ENCODE results near the gene SLC49A3. TPM values are rescaled to one million over a fixed set of nuclear protein-coding genes. Genes with fewer than 3 reads are reported as not detected.

The SLC49A3 gene
- total and polyA plus RNA-seq, 2 experiments from 2014 or later = 1.3 to 3.7 TPM

DNA sequence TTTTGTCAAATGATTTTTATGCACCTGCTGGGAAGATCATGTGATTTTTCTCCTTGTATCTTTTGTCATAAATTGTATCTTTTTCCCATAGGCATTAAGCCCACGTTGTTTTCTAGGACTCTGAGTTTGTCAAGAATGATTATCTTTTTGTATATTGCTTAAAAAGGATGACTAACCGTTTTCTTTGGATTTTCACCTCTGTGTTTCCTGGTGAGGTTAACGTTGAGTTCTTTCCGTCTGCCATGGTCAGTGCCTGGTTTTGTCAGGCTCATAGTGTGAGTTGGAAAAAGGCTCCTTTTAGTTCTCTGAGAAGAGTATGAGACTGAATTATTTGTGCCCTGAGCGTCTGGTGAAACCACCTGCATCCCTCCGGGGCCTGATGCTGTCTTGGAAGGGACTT is 38.6 kb upstream of the SLC49A3 start (continued):
- TF ChIP-seq, protein P1, sequence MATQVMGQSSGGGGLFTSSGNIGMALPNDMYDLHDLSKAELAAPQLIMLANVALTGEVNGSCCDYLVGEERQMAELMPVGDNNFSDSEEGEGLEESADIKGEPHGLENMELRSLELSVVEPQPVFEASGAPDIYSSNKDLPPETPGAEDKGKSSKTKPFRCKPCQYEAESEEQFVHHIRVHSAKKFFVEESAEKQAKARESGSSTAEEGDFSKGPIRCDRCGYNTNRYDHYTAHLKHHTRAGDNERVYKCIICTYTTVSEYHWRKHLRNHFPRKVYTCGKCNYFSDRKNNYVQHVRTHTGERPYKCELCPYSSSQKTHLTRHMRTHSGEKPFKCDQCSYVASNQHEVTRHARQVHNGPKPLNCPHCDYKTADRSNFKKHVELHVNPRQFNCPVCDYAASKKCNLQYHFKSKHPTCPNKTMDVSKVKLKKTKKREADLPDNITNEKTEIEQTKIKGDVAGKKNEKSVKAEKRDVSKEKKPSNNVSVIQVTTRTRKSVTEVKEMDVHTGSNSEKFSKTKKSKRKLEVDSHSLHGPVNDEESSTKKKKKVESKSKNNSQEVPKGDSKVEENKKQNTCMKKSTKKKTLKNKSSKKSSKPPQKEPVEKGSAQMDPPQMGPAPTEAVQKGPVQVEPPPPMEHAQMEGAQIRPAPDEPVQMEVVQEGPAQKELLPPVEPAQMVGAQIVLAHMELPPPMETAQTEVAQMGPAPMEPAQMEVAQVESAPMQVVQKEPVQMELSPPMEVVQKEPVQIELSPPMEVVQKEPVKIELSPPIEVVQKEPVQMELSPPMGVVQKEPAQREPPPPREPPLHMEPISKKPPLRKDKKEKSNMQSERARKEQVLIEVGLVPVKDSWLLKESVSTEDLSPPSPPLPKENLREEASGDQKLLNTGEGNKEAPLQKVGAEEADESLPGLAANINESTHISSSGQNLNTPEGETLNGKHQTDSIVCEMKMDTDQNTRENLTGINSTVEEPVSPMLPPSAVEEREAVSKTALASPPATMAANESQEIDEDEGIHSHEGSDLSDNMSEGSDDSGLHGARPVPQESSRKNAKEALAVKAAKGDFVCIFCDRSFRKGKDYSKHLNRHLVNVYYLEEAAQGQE (IDR thresholded peaks at IDR 0.05; ENCODE audit: unreplicated experiment) = no peak
- TF ChIP-seq CREB1 (CRISPR knock-in tag; IDR thresholded peaks at IDR 0.05; ENCODE audit: low read depth) = no peak
- TF ChIP-seq, protein P2, sequence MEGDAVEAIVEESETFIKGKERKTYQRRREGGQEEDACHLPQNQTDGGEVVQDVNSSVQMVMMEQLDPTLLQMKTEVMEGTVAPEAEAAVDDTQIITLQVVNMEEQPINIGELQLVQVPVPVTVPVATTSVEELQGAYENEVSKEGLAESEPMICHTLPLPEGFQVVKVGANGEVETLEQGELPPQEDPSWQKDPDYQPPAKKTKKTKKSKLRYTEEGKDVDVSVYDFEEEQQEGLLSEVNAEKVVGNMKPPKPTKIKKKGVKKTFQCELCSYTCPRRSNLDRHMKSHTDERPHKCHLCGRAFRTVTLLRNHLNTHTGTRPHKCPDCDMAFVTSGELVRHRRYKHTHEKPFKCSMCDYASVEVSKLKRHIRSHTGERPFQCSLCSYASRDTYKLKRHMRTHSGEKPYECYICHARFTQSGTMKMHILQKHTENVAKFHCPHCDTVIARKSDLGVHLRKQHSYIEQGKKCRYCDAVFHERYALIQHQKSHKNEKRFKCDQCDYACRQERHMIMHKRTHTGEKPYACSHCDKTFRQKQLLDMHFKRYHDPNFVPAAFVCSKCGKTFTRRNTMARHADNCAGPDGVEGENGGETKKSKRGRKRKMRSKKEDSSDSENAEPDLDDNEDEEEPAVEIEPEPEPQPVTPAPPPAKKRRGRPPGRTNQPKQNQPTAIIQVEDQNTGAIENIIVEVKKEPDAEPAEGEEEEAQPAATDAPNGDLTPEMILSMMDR (conservative IDR thresholded peaks at IDR 0.05; ENCODE audit: low read depth in 2 of 2) = no peak
- TF ChIP-seq EZH2phosphoT487 (IDR thresholded peaks at IDR 0.05; ENCODE audit: unreplicated experiment) = no peak
- TF ChIP-seq NANOG (IDR thresholded peaks at IDR 0.05; ENCODE audit: borderline replicate concordance) = no peak
- no peak for TF ChIP-seq JUNB (IDR thresholded peaks at IDR 0.05; ENCODE audit: unreplicated experiment)

DNA sequence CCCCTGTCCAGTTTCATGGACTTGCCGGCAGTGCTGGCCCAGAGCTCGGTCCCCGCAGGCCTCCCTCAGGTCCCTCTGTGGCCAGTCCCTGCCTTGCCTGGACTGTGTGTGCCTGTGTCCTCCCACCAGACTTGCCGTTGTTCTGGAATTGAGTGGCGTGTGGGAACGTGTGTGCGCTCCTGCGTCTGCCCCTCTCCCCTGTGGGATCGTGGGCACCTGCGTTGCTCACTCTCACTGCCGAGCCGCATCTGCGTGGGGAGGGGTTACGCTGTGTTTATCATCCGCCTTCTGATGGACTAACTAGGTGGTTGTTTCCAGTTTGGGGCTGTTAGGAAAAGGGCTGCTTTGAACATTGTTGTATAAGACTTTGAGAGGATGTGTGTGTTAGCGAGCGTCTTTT is 37.9 kb upstream of the SLC49A3 start:
- H3K36me3 Mint-ChIP-seq (ENCODE audit: low read depth) = peaks cover 29% of the 10 kb centered on the region
- Histone ChIP-seq H3K4me1 (ENCODE audit: insufficient read depth) (no peaks in the 10 kb centered on the region), H3F3A (replicated peaks; ENCODE audit: low read depth) (peaks cover 6% of the 10 kb centered on the region; the same call in 1 of the 2 replicates), H3K27me3 (ENCODE audit: insufficient read depth) (no peaks in the 10 kb centered on the region), H3K79me2 (replicated peaks; ENCODE audit: insufficient read depth) (peaks cover 66% of the 10 kb centered on the region), H3K27ac (ENCODE audit: low read depth) (no peak overlapping the region), H3K36me3 (ENCODE audit: insufficient read depth) (no peaks in the 10 kb centered on the region), H2AFZ (no peak overlapping the region), H3K4me2 (no peak overlapping the region), H3K9me2 (ENCODE audit: insufficient read depth) (no peaks in the 10 kb centered on the region), H4K20me1 (replicated peaks; ENCODE audit: insufficient read depth) (peaks cover 16% of the 10 kb centered on the region), H3K4me3 (no peak overlapping the region)
- peaks cover 14% of the 10 kb centered on the region for H3K27me3 Mint-ChIP-seq (ENCODE audit: insufficient read depth, low read depth, poor library complexity)
- no peaks in the 10 kb centered on the region for H3K9me3 Mint-ChIP-seq
- DNase-seq (ENCODE audit: low spot score) (no peak), ATAC-seq (no peak)
- H3K4me3 Mint-ChIP-seq = no peak overlapping the region
- peaks cover 2% of the 10 kb centered on the region; the same call in 1 of the 3 replicates for H3K4me1 Mint-ChIP-seq
- H3K27ac Mint-ChIP-seq = peak overlapping the region; percentile 17; the same call in 1 of the 2 replicates
- TF ChIP-seq POLR2AphosphoS5 (IDR thresholded peaks at IDR 0.05; ENCODE audit: low read depth) (no peak), CREB1 (CRISPR knock-in tag; IDR thresholded peaks at IDR 0.05; ENCODE audit: low read depth) (no peak), EZH2phosphoT487 (IDR thresholded peaks at IDR 0.05; ENCODE audit: unreplicated experiment) (no peak), JUNB (IDR thresholded peaks at IDR 0.05; ENCODE audit: unreplicated experiment) (no peak)
- TF ChIP-seq, protein P2 (conservative IDR thresholded peaks at IDR 0.05; ENCODE audit: low read depth in 2 of 2) = no peak
- TF ChIP-seq, protein P3, sequence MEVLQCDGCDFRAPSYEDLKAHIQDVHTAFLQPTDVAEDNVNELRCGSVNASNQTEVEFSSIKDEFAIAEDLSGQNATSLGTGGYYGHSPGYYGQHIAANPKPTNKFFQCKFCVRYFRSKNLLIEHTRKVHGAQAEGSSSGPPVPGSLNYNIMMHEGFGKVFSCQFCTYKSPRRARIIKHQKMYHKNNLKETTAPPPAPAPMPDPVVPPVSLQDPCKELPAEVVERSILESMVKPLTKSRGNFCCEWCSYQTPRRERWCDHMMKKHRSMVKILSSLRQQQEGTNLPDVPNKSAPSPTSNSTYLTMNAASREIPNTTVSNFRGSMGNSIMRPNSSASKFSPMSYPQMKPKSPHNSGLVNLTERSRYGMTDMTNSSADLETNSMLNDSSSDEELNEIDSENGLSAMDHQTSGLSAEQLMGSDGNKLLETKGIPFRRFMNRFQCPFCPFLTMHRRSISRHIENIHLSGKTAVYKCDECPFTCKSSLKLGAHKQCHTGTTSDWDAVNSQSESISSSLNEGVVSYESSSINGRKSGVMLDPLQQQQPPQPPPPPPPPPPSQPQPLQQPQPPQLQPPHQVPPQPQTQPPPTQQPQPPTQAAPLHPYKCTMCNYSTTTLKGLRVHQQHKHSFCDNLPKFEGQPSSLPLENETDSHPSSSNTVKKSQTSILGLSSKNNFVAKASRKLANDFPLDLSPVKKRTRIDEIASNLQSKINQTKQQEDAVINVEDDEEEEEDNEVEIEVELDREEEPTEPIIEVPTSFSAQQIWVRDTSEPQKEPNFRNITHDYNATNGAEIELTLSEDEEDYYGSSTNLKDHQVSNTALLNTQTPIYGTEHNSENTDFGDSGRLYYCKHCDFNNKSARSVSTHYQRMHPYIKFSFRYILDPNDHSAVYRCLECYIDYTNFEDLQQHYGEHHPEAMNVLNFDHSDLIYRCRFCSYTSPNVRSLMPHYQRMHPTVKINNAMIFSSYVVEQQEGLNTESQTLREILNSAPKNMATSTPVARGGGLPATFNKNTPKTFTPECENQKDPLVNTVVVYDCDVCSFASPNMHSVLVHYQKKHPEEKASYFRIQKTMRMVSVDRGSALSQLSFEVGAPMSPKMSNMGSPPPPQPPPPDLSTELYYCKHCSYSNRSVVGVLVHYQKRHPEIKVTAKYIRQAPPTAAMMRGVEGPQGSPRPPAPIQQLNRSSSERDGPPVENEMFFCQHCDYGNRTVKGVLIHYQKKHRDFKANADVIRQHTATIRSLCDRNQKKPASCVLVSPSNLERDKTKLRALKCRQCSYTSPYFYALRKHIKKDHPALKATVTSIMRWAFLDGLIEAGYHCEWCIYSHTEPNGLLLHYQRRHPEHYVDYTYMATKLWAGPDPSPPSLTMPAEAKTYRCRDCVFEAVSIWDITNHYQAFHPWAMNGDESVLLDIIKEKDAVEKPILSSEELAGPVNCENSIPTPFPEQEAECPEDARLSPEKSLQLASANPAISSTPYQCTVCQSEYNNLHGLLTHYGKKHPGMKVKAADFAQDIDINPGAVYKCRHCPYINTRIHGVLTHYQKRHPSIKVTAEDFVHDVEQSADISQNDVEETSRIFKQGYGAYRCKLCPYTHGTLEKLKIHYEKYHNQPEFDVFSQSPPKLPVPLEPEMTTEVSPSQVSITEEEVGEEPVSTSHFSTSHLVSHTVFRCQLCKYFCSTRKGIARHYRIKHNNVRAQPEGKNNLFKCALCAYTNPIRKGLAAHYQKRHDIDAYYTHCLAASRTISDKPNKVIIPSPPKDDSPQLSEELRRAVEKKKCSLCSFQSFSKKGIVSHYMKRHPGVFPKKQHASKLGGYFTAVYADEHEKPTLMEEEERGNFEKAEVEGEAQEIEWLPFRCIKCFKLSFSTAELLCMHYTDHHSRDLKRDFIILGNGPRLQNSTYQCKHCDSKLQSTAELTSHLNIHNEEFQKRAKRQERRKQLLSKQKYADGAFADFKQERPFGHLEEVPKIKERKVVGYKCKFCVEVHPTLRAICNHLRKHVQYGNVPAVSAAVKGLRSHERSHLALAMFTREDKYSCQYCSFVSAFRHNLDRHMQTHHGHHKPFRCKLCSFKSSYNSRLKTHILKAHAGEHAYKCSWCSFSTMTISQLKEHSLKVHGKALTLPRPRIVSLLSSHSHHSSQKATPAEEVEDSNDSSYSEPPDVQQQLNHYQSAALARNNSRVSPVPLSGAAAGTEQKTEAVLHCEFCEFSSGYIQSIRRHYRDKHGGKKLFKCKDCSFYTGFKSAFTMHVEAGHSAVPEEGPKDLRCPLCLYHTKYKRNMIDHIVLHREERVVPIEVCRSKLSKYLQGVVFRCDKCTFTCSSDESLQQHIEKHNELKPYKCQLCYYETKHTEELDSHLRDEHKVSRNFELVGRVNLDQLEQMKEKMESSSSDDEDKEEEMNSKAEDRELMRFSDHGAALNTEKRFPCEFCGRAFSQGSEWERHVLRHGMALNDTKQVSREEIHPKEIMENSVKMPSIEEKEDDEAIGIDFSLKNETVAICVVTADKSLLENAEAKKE (CRISPR knock-in tag; IDR thresholded peaks at IDR 0.05) = no peak
- TF ChIP-seq, protein P4, sequence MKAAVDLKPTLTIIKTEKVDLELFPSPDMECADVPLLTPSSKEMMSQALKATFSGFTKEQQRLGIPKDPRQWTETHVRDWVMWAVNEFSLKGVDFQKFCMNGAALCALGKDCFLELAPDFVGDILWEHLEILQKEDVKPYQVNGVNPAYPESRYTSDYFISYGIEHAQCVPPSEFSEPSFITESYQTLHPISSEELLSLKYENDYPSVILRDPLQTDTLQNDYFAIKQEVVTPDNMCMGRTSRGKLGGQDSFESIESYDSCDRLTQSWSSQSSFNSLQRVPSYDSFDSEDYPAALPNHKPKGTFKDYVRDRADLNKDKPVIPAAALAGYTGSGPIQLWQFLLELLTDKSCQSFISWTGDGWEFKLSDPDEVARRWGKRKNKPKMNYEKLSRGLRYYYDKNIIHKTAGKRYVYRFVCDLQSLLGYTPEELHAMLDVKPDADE (IDR thresholded peaks at IDR 0.05) = no peak
